HG03139 (cell line): ENCODE data around the gene CASTOR1.

Experiments
- ATAC-seq: cut with Tn5 transposase; IDR thresholded peaks from one replicate; pipeline ENCODE4 v1.9.1; 2021; ENCODE audit not compliant: unreplicated experiment

Gene CASTOR1

DNA sequence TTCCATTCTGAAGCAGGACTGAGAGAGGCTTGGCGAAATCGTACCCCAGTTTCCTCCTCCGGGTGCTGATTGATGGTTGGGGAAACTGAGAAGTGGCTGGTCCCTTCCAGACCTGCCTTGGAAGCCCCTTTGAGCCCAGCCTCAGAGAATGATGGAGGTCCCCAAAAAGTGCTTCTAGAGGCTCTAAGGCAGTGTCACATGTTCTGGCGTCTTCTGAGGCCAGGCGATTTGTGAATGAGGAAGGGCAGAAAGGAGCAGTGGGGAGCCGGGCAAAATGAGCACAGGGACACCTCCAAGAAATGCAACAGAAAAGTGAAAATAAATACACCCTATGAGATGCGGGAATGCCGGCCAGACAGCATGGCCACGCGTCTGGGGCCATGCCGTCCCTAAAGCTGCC is 41.7 kb downstream of the CASTOR1 start:
- no peak for ATAC-seq

DNA sequence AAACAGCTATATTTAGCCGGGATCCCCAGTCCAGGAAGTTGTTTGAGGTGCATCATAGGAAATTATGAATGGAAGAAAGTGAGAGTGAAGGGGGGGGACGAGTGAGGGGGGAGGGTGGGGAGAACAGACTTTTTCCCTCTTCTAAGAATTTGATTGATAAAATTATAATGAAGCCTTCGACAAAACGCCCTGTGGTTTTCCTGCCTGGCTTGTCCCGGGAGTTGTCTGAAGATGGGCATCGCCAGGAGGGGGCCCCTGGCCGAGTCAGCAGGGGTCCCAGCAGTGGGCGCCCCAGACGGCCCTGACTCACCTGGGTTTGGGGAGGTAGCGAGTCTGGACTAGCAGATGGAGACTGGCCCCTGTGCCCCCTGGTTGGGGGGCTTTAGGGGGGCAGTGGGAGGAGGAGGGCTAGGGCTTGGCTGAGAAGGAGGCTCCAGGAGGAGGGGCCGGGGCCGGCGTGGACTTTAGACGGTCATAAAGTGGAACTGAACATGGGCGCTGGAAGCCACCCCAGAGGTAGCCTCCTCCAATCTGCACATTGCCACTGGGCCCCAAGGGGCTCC is 42.4 kb downstream of the CASTOR1 start:
- no peak for ATAC-seq

- ATAC-seq, result no peak
These were observed 43.1 kb downstream of the CASTOR1 start, which contains the start of gene LIF for GRCh38 chr22:30245985-30246813. LIF (minus strand) TSS chr22:30246759; CDS start chr22:30246695, 64 bp downstream.

- no peak for ATAC-seq
These were observed 43.9 kb downstream of the CASTOR1 start for GRCh38 chr22:30245181-30245984.

- ATAC-seq, result no peak
These were observed 44.7 kb downstream of the CASTOR1 start for GRCh38 chr22:30244641-30245040.

GRCh38 chr22:30244066-30244465 is 45.2 kb downstream of the CASTOR1 start:
- ATAC-seq, result no peak

GRCh38 chr22:30243661-30244060 is 45.6 kb downstream of the CASTOR1 start:
- no peak for ATAC-seq

GRCh38 chr22:30241576-30242371 is 47.5 kb downstream of the CASTOR1 start:
- ATAC-seq, result no peak

GRCh38 chr22:30240541-30241417 is 48.5 kb downstream of the CASTOR1 start:
- no peak for ATAC-seq

DNA sequence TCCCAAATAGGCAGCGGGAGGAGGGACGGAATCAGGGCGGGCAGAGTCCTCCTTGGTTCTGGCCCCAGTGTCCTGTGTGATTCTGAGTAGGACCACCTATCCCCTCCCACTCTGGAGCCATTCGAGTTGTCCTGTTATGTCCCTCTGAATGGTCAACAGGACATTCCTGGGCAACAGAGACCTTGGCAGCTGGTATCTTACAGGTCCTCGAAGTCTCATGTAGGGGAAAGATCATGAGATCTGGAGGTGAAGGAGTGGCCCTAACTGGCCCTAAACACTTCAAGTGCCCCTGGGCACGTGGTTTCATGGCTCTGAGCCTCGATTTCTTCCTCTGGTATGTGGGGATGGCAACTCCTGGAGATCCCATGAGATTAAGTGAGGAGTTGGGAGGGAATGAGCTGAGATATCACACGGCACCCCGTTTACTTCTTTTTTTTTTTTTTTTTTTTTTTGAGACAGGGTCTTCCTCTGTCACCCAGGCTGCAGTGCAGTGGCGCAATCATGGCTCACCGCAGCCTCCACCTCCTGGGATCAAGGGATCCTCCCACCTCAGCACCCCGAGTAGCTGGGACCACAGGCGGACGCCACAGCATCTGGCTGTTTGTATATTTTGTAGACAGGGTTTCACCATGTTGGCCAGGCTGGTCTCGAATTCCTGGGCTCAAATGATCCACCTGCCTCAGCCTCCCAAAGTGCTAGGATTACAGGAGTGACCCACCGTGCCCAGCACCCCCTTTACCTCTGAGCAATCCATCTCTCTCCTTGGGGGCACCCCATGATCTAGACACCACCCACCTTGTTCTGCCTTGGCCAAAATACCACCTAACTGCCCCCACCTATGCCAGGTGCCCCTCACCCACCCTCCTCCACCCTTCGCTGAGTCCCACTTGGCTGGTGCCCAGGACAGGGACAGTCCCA is 49.6 kb downstream of the CASTOR1 start:
- no peak for ATAC-seq

GRCh38 chr22:30238661-30239487 is 50.4 kb downstream of the CASTOR1 start:
- ATAC-seq, result no peak

DNA sequence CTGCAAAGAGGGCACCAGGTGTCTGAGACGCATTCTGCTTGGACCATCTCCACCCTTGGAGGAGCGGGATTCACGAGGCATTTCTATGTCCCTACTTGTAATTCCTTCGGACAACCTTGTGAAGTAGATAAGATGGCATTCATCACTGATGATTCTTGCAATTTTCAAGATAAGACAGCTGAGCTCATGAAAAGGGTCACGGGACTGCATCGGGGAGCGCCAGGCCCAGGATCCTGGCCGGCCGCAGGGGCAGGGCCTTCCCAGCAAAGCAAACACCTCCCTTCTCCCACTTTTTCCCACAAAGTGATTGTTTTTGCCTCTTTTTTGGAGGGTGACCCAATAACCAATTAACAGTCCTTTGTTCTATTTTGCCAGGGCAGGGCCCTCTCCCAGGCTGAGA is 51.2 kb downstream of the CASTOR1 start:
- ATAC-seq, result no peak

- ATAC-seq, result no peak
These were observed 52.4 kb downstream of the CASTOR1 start for GRCh38 chr22:30236875-30237274.

DNA sequence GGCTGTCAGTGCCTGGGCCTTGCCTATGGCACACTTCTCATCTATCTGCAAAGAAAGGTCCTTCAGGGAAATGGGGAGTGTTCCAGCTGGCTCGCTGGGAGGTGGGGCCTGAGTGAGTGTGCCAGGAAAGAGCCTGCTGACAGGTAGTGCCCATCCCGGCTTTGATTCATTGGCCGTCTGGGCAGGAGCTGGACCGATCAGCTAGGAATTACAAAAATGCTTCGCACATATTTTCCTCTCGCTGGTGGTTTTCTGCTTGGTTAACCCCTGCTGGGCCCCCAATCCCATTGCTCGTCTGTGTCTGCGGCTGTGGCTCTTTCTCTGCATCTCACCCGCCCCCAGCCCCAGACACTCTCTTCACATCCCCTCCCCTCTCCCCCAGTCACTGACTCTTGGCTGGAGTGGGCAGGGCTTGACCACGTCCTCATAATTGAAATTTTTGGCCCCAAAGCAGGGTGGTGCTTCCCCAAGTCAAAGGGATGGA is 53.6 kb downstream of the CASTOR1 start:
- no peak for ATAC-seq
